Measurements from ENCODE around the gene B4GALNT4.
"Not testable (repeated sequence)": the region's sequence is repeated elsewhere in the genome, so short reads cannot be mapped to it uniquely, and the experiment has no call there.

The B4GALNT4 gene

GRCh38 chr11:393219-394033 is 24.1 kb downstream of the B4GALNT4 start:
- DNase-seq (ENCODE audit: insufficient read length) (no peak), FAIRE-seq (no peak)

GRCh38 chr11:394034-394857 is 24.9 kb downstream of the B4GALNT4 start, which contains the start of gene PKP3:
TSS of gene PKP3 (plus strand) at chr11:394209. CDS start at chr11:394293, 84 bp downstream.
- no peak for TF ChIP-seq POLR2AphosphoS5 (IDR thresholded peaks at IDR 0.05; ENCODE audit: low read depth, low read length)
- no peak for TF ChIP-seq TAF1 (IDR thresholded peaks at IDR 0.05; ENCODE audit: borderline replicate concordance, low read depth, low read length)
- no peak for TF ChIP-seq POLR2A (IDR thresholded peaks at IDR 0.05; ENCODE audit: low read depth, low read length)
- no peak for DNase-seq (ENCODE audit: insufficient read length)
- FAIRE-seq: no peak

More at GRCh38 chr11:393219-394033, 24.1 kb downstream of the B4GALNT4 start:
- no peak for TF ChIP-seq POLR2A (IDR thresholded peaks at IDR 0.05; ENCODE audit: low read depth, low read length)
- TF ChIP-seq POLR2AphosphoS5 (IDR thresholded peaks at IDR 0.05; ENCODE audit: low read depth, low read length): no peak

- FAIRE-seq (no peak), DNase-seq (ENCODE audit: insufficient read length) (no peak)
Observed at GRCh38 chr11:394858-395655, 25.8 kb downstream of the B4GALNT4 start.

DNA sequence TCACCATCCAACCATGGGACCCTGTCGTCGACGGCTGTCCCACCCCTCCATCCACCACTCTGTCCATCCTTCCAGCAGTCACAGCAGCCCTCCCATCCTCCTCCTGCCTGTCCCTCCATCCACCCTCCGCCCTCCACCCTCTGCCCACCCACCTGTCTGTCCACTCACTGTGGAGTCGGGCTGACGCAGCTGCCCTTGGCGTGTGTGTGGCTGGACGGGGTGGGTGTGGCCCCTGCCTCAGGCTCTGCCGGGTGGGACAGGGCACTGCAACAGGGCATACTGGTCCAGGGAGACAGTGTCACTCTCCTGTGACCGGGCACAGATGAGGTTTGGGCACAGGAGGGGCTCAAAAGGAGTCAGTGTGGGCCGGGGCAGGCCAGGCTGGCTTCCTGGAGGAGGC is 26.6 kb downstream of the B4GALNT4 start:
- DNase-seq (ENCODE audit: insufficient read length): no peak
- TF ChIP-seq POLR2A (IDR thresholded peaks at IDR 0.05; ENCODE audit: low read depth, low read length) (no peak), TAF1 (IDR thresholded peaks at IDR 0.05; ENCODE audit: borderline replicate concordance, low read depth, low read length) (no peak), POLR2AphosphoS5 (IDR thresholded peaks at IDR 0.05; ENCODE audit: low read depth, low read length) (no peak)
- no peak for FAIRE-seq

More at GRCh38 chr11:394858-395655, 25.8 kb downstream of the B4GALNT4 start:
- TF ChIP-seq POLR2A (IDR thresholded peaks at IDR 0.05; ENCODE audit: low read depth, low read length) (no peak), POLR2AphosphoS5 (IDR thresholded peaks at IDR 0.05; ENCODE audit: low read depth, low read length) (no peak), TAF1 (IDR thresholded peaks at IDR 0.05; ENCODE audit: borderline replicate concordance, low read depth, low read length) (no peak)

GRCh38 chr11:396511-396947 is 27.2 kb downstream of the B4GALNT4 start:
- no peak for DNase-seq (ENCODE audit: insufficient read length)
- TF ChIP-seq POLR2AphosphoS5 (IDR thresholded peaks at IDR 0.05; ENCODE audit: low read depth, low read length) (no peak), POLR2A (IDR thresholded peaks at IDR 0.05; ENCODE audit: low read depth, low read length) (no peak), TAF1 (IDR thresholded peaks at IDR 0.05; ENCODE audit: borderline replicate concordance, low read depth, low read length) (no peak)
- no peak for FAIRE-seq

DNA sequence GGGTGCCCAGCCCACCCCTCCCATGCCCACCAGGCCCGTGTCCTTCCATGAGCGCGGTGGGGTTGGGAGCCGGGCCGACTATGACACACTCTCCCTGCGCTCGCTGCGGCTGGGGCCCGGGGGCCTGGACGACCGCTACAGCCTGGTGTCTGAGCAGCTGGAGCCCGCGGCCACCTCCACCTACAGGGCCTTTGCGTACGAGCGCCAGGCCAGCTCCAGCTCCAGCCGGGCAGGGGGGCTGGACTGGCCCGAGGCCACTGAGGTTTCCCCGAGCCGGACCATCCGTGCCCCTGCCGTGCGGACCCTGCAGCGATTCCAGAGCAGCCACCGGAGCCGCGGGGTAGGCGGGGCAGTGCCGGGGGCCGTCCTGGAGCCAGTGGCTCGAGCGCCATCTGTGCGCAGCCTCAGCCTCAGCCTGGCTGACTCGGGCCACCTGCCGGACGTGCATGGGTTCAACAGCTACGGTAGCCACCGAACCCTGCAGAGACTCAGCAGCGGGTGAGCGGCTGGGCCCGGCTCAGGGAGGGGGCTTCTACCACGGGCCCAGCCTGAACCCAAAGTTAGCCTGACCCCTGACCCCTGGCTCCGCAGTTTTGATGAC is 27.7 kb downstream of the B4GALNT4 start:
- DNase-seq (ENCODE audit: insufficient read length): peak; percentile 77
- FAIRE-seq: no peak
- TF ChIP-seq TAF1 (IDR thresholded peaks at IDR 0.05; ENCODE audit: borderline replicate concordance, low read depth, low read length) (no peak), POLR2A (IDR thresholded peaks at IDR 0.05; ENCODE audit: low read depth, low read length) (no peak), POLR2AphosphoS5 (IDR thresholded peaks at IDR 0.05; ENCODE audit: low read depth, low read length) (no peak)

GRCh38 chr11:398826-399225 is 29.5 kb downstream of the B4GALNT4 start:
- no peak for TF ChIP-seq TAF1 (IDR thresholded peaks at IDR 0.05; ENCODE audit: borderline replicate concordance, low read depth, low read length)

GRCh38 chr11:399731-400211 is 30.5 kb downstream of the B4GALNT4 start:
- DNase-seq (ENCODE audit: insufficient read length) (no peak), FAIRE-seq (no peak)
- TF ChIP-seq TAF1 (IDR thresholded peaks at IDR 0.05; ENCODE audit: borderline replicate concordance, low read depth, low read length): no peak
- TF ChIP-seq POLR2AphosphoS5 (IDR thresholded peaks at IDR 0.05; ENCODE audit: low read depth, low read length): no peak
- no peak for TF ChIP-seq POLR2A (IDR thresholded peaks at IDR 0.05; ENCODE audit: low read depth, low read length)

More at GRCh38 chr11:398826-399225, 29.5 kb downstream of the B4GALNT4 start:
- DNase-seq (ENCODE audit: insufficient read length) (no peak), FAIRE-seq (no peak)

DNA sequence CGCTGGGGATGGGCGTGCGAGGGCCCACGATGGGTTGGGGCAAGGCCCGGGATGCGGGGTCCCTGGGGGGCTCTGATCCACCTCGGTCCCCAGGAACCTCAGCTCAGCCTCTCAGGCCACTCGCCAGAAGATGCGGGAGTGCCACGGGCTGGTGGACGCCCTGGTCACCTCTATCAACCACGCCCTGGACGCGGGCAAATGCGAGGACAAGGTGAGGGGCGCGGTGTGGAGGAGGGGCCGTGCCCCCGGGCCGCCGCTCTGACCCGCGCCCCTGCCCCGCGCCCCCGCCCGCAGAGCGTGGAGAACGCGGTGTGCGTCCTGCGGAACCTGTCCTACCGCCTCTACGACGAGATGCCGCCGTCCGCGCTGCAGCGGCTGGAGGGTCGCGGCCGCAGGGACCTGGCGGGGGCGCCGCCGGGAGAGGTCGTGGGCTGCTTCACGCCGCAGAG is 31.0 kb downstream of the B4GALNT4 start:
- no peak for DNase-seq (ENCODE audit: insufficient read length)
- FAIRE-seq: no peak
- TF ChIP-seq POLR2A (IDR thresholded peaks at IDR 0.05; ENCODE audit: low read depth, low read length): no peak
- no peak for TF ChIP-seq POLR2AphosphoS5 (IDR thresholded peaks at IDR 0.05; ENCODE audit: low read depth, low read length)
- no peak for TF ChIP-seq TAF1 (IDR thresholded peaks at IDR 0.05; ENCODE audit: borderline replicate concordance, low read depth, low read length)

DNA sequence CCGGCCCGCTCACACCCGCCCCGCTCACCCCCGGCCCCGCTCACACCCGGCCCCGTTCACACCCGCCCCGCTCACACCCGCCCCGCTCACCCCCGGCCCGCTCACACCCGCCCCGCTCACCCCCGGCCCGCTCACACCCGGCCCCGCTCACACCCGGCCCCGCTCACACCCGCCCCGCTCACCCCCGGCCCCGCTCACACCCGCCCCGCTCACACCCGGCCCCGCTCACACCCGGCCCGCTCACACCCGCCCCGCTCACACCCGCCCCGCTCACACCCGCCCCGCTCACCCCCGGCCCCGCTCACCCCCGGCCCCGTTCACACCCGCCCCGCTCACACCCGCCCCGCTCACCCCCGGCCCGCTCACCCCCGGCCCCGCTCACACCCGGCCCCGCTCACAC is 31.9 kb downstream of the B4GALNT4 start:
- FAIRE-seq: not testable (repeated sequence)

More for the DNA sequence above, 31.9 kb downstream of the B4GALNT4 start:
- not testable (repeated sequence) for DNase-seq (ENCODE audit: insufficient read length)
